GM23338 (cell line): ENCODE data around the gene SESN1. TPM values are rescaled to one million over a fixed set of nuclear protein-coding genes. Genes with fewer than 3 reads are reported as not detected.
"Not testable (repeated sequence)": the region's sequence is repeated elsewhere in the genome, so short reads cannot be mapped to it uniquely, and the experiment has no call there.

ENCODE experiments used
- ATAC-seq: fragments of 200-7000 bp; cut with Tn5 transposase; 3 replicates; pipeline ENCODE4 v1.9.1; 2020
- DNase-seq: peaks from one replicate; pipeline ENCODE4 v3.0.0-alpha.2; 2015; ENCODE audit warnings: low spot score
- H2AFZ ChIP-seq: fragments of 200-600 bp; sonication (generic); 2 replicates; pipeline ENCODE4 v1.8.0; 2016; ENCODE audit warnings: antibody characterized with exemption, mild to moderate bottlenecking, moderate library complexity
- H3F3A ChIP-seq: fragments of 200-600 bp; sonication (generic); replicated peaks from 2 replicates; pipeline ENCODE4 v1.8.0; 2017; ENCODE audit warnings: antibody characterized with exemption, mixed run types, low read depth
- H3K27ac ChIP-seq: fragments of 200-600 bp; sonication (generic); 2 replicates; pipeline ENCODE4 v1.6.1; 2016; ENCODE audit warnings: low read depth
- H3K27me3 ChIP-seq: fragments of 200-600 bp; sonication (generic); 2 replicates; pipeline ENCODE4 v1.8.0; 2016; ENCODE audit warnings: mild to moderate bottlenecking, mixed run types, moderate library complexity; ENCODE audit not compliant: insufficient read depth
- H3K36me3 ChIP-seq: fragments of 200-600 bp; sonication (generic); 2 replicates; pipeline ENCODE4 v1.8.0; 2016; ENCODE audit warnings: mild to moderate bottlenecking; ENCODE audit not compliant: insufficient read depth
- H3K4me1 ChIP-seq: fragments of 200-600 bp; sonication (generic); 2 replicates; pipeline ENCODE4 v1.8.0; 2016; ENCODE audit warnings: mild to moderate bottlenecking, moderate library complexity; ENCODE audit not compliant: insufficient read depth
- H3K4me2 ChIP-seq: fragments of 200-600 bp; sonication (generic); 2 replicates; pipeline ENCODE4 v1.7.1; 2017; ENCODE audit warnings: mixed run types
- H3K4me3 ChIP-seq: fragments of 200-600 bp; sonication (generic); 2 replicates; pipeline ENCODE4 v1.6.1; 2016; ENCODE audit warnings: mixed run types
- H3K79me2 ChIP-seq: fragments of 200-600 bp; sonication (generic); replicated peaks from 2 replicates; pipeline ENCODE4 v1.8.0; 2017; ENCODE audit warnings: mild to moderate bottlenecking; ENCODE audit not compliant: insufficient read depth
- H3K9me2 ChIP-seq: fragments of 200-600 bp; sonication (generic); 2 replicates; pipeline ENCODE4 v1.8.0; 2017; ENCODE audit not compliant: insufficient read depth
- H4K20me1 ChIP-seq: fragments of 200-600 bp; sonication (generic); replicated peaks from 2 replicates; pipeline ENCODE4 v1.8.0; 2017; ENCODE audit warnings: mild to moderate bottlenecking; ENCODE audit not compliant: insufficient read depth
- H3K27ac Mint-ChIP-seq: 2 replicates; pipeline ENCODE4 v1.8.0; 2020; ENCODE audit warnings: inconsistent platforms, mild to moderate bottlenecking, moderate library complexity, mixed read lengths
- H3K27me3 Mint-ChIP-seq: 3 replicates; pipeline ENCODE4 v1.8.0; 2022; ENCODE audit warnings: low read depth, mild to moderate bottlenecking, moderate library complexity, mixed read lengths, inconsistent platforms; ENCODE audit not compliant: insufficient read depth, poor library complexity
- H3K36me3 Mint-ChIP-seq: 3 replicates; pipeline ENCODE4 v1.8.0; 2021; ENCODE audit warnings: low read depth, mild to moderate bottlenecking, inconsistent platforms, moderate library complexity, mixed read lengths
- H3K4me1 Mint-ChIP-seq: 3 replicates; pipeline ENCODE4 v1.8.0; 2020; ENCODE audit warnings: mild to moderate bottlenecking, inconsistent platforms, mixed read lengths
- H3K4me3 Mint-ChIP-seq: 3 replicates; pipeline ENCODE4 v1.8.0; 2021; ENCODE audit warnings: moderate library complexity, mild to moderate bottlenecking, inconsistent platforms, mixed read lengths
- H3K9me3 Mint-ChIP-seq: 3 replicates; pipeline ENCODE4 v1.8.0; 2020; ENCODE audit warnings: moderate library complexity, mild to moderate bottlenecking, inconsistent platforms, mixed read lengths
- CREB1 ChIP-seq: fragments of 250-450 bp; sonication (Bioruptor Pico); IDR thresholded peaks from 2 replicates; pipeline ENCODE4 v1.5.0; 2020; ENCODE audit warnings: low read depth, mild to moderate bottlenecking, moderate library complexity
- ETS1 ChIP-seq: IDR thresholded peaks from 2 replicates; pipeline ENCODE4 v1.6.1; 2016; ENCODE audit warnings: antibody characterized with exemption
- EZH2 ChIP-seq: fragments of 200-600 bp; sonication (generic); IDR thresholded peaks from one replicate; pipeline ENCODE4 v1.8.0; 2017; ENCODE audit warnings: antibody characterized with exemption, mild to moderate bottlenecking, low read depth; ENCODE audit not compliant: unreplicated experiment
- JUNB ChIP-seq: IDR thresholded peaks from one replicate; pipeline ENCODE4 v1.6.1; 2016; ENCODE audit warnings: antibody characterized with exemption; ENCODE audit not compliant: unreplicated experiment
- NANOG ChIP-seq: IDR thresholded peaks from 2 replicates; pipeline ENCODE4 v1.6.1; 2016; ENCODE audit warnings: antibody characterized with exemption, borderline replicate concordance
- POLR2AphosphoS5 ChIP-seq: IDR thresholded peaks from 2 replicates; pipeline ENCODE4 v1.6.1; 2016; ENCODE audit warnings: antibody characterized with exemption, low read depth
- ZNF114 ChIP-seq: fragments of 250-450 bp; sonication (Bioruptor Pico); IDR thresholded peaks from 2 replicates; pipeline ENCODE4 v1.5.0; 2020; ENCODE audit warnings: mild to moderate bottlenecking, moderate library complexity
- polyA plus RNA-seq: library from polyadenylated mRNA; unstranded; fragments of >200 nt; fragmentation: Nextera tagmentation; extraction: Ambion mirVana; gene quantifications from 2 replicates; pipeline ENCODE4 v1.2.1, GENCODE V29; 2016
- total RNA-seq: library from RNA; depleted of rRNA; stranded (reverse); fragments of >200 nt; shearing (Covaris generic); gene quantifications from 2 replicates; pipeline ENCODE4 v1.2.3, GENCODE V29; 2014
- TF ChIP-seq, protein P1 (sequence below), 2 experiments: fragments of 200-600 bp in 1 of 2; sonication (generic) in 1 of 2; conservative IDR thresholded peaks; 2 replicates each; pipeline versions ENCODE4 v1.5.1 to v1.6.1; 2016 to 2017; ENCODE audit warnings: antibody characterized with exemption in 2 of 2, low read depth in 2 of 2, mild to moderate bottlenecking in 2 of 2, moderate library complexity in 1 of 2

SESN1 gene
- total and polyA plus RNA-seq, 2 experiments from 2014 or later: 26.2 to 36.4 TPM

DNA sequence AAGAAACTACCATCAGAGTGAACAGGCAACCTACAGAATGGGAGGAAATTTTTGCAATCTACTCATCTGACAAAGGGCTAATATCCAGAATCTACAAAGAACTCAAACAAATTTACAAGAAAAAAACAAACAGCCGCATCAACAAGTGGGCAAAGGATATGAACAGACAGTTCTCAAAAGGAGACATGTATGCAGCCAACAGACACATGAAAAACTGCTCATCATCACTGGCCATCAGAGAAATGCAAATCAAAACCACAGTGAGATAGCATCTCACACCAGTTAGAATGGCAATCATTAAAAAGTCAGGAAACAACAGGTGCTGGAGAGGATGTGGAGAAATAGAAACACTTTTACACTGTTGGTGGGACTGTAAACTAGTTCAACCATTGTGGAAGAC, 41.0 kb upstream of the SESN1 start:
- H3F3A ChIP-seq, H3K36me3 Mint-ChIP-seq, H2AFZ ChIP-seq, DNase-seq, H3K4me1 ChIP-seq, H3K27me3 ChIP-seq, H3K79me2 ChIP-seq, H3K4me2 ChIP-seq, H3K27ac ChIP-seq, H3K27ac Mint-ChIP-seq, H4K20me1 ChIP-seq, H3K9me2 ChIP-seq, H3K4me3 Mint-ChIP-seq, ATAC-seq, H3K36me3 ChIP-seq, H3K4me3 ChIP-seq, H3K9me3 Mint-ChIP-seq, H3K27me3 Mint-ChIP-seq, H3K4me1 Mint-ChIP-seq: not testable (repeated sequence)

- DNase-seq (no peak), ATAC-seq (no peak)
- peaks cover 3% of the 10 kb centered on the region for H3K4me1 Mint-ChIP-seq
- H3K79me2 ChIP-seq: no peaks in the 10 kb centered on the region
- no peak overlapping the region for H3K27ac ChIP-seq
- no peaks in the 10 kb centered on the region for H3K4me1 ChIP-seq
- no peak for TF ChIP-seq POLR2AphosphoS5
- TF ChIP-seq, protein P1, sequence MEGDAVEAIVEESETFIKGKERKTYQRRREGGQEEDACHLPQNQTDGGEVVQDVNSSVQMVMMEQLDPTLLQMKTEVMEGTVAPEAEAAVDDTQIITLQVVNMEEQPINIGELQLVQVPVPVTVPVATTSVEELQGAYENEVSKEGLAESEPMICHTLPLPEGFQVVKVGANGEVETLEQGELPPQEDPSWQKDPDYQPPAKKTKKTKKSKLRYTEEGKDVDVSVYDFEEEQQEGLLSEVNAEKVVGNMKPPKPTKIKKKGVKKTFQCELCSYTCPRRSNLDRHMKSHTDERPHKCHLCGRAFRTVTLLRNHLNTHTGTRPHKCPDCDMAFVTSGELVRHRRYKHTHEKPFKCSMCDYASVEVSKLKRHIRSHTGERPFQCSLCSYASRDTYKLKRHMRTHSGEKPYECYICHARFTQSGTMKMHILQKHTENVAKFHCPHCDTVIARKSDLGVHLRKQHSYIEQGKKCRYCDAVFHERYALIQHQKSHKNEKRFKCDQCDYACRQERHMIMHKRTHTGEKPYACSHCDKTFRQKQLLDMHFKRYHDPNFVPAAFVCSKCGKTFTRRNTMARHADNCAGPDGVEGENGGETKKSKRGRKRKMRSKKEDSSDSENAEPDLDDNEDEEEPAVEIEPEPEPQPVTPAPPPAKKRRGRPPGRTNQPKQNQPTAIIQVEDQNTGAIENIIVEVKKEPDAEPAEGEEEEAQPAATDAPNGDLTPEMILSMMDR (conservative IDR thresholded peaks at IDR 0.05; ENCODE audit: low read depth in 2 of 2): no peak
- peak overlapping the region; percentile 5; the same call in 1 of the 2 replicates for H3K27ac Mint-ChIP-seq
- no peaks in the 10 kb centered on the region for H3K9me2 ChIP-seq
- no peaks in the 10 kb centered on the region for H3K27me3 ChIP-seq
- H3K27me3 Mint-ChIP-seq: peaks cover 2% of the 10 kb centered on the region
- 0 out of 3 replicates have a peak, but pooled peaks cover 5% of the 10 kb centered on the region for H3K36me3 Mint-ChIP-seq
- H3K4me3 ChIP-seq: no peak overlapping the region
- no peak overlapping the region for H2AFZ ChIP-seq
- no peak overlapping the region for H3K4me2 ChIP-seq
- H3F3A ChIP-seq: no peaks in the 10 kb centered on the region
- 0 out of 2 replicates have a peak, but pooled peaks cover 3% of the 10 kb centered on the region for H4K20me1 ChIP-seq
- no peak overlapping the region for H3K4me3 Mint-ChIP-seq
- peaks cover 4% of the 10 kb centered on the region for H3K9me3 Mint-ChIP-seq
- H3K36me3 ChIP-seq: no peaks in the 10 kb centered on the region
These were observed 35.4 kb upstream of the SESN1 start for GRCh38 chr6:109130065-109130464.

DNA sequence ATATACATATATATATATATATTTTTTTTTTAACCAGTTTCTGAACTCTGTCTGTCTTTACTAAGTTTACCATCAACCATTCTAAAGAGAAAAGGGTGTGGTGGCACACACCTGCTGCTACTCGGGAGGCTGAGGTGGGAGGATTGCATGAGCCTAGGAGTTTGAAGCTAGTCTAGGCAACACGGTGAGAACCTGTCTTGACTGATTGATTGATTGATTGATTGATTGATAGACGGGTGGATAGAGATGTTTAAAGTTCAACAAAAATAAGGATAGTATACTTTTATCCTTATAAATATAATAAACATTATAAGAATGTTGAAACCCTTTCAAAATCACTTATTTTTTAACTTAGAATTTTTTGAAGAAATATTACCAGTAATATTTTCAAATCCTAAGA, 30.9 kb upstream of the SESN1 start:
- no peaks in the 10 kb centered on the region for H4K20me1 ChIP-seq
- no peaks in the 10 kb centered on the region for H3K36me3 Mint-ChIP-seq
- no peak for TF ChIP-seq NANOG
- no peak for TF ChIP-seq ETS1
- TF ChIP-seq CREB1 (CRISPR knock-in tag): no peak
- TF ChIP-seq JUNB: no peak
- TF ChIP-seq EZH2: no peak
- no peak for TF ChIP-seq ZNF114 (CRISPR knock-in tag)
- TF ChIP-seq, protein P1 (conservative IDR thresholded peaks at IDR 0.05; ENCODE audit: low read depth in 2 of 2): no peak

More for the DNA sequence above, 30.9 kb upstream of the SESN1 start:
- Histone ChIP-seq H3K79me2 (no peaks in the 10 kb centered on the region), H3K27ac (no peak overlapping the region), H2AFZ (no peak overlapping the region), H3K4me3 (no peak overlapping the region), H3K9me2 (no peaks in the 10 kb centered on the region), H3K27me3 (no peaks in the 10 kb centered on the region), H3K4me1 (no peaks in the 10 kb centered on the region), H3F3A (no peaks in the 10 kb centered on the region), H3K36me3 (no peaks in the 10 kb centered on the region), H3K4me2 (no peak overlapping the region)
- no peak overlapping the region for H3K27ac Mint-ChIP-seq
- no peak for ATAC-seq
- peaks cover 2% of the 10 kb centered on the region for H3K27me3 Mint-ChIP-seq
- H3K4me1 Mint-ChIP-seq: peaks cover 3% of the 10 kb centered on the region
- no peak for DNase-seq
- no peaks in the 10 kb centered on the region for H3K9me3 Mint-ChIP-seq
- no peak overlapping the region for H3K4me3 Mint-ChIP-seq
